NCI-H748 (cell line): ENCODE results near the gene TGFA.
"Not testable (repeated sequence)": the region's sequence is repeated elsewhere in the genome, so short reads cannot be mapped to it uniquely, and the experiment has no call there.

Experiments used
- DNase-seq: peaks from one replicate; lab custom pipeline; 2025; ENCODE audit not compliant: unreplicated experiment; lab: John Stamatoyannopoulos, UW

TGFA gene

GRCh38 chr2:70467237-70467636 is 86.4 kb downstream of the TGFA start:
- no peak for DNase-seq

DNA sequence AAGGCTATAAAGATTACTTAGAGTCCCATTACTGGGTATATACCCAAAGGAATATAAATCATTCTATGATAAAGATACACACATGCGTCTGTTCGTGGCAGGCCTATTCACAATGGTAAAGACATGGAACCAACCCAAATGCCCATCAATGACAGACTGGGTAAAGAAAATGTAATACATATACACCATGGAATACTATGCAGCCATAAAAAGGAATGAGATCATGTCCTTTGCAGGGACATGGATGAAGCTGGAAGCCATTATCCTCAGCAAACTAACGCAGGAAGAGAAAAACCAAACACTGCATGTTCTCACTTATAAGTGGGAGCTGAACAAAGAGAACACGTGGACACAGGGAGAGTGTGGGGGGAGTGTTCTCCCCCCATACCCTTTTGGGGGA is 87.0 kb downstream of the TGFA start:
- not testable (repeated sequence) for DNase-seq

GRCh38 chr2:70463997-70464396 is 89.6 kb downstream of the TGFA start:
- DNase-seq, result no peak

DNA sequence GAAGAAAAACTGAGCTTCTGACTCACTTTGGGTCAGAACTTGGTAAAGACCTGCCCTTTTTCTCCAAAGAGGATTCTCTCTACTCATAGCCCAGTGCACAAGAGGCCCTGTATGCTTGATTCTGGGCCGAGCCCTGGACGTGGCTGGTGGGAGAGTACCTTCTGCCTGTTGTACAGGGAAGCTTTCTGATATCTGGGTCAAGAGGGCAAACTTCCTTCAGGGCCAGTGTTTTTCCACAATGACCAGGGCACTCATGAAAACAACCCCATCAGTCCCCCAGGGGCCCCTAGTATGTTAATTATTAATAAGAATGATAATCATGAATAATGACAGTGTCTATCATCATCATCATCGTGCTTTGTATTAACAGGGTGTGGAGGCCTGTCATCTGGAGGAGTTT is 90.0 kb downstream of the TGFA start:
- no peak for DNase-seq

GRCh38 chr2:70461981-70462876 is 91.4 kb downstream of the TGFA start:
- DNase-seq, result no peak

DNA sequence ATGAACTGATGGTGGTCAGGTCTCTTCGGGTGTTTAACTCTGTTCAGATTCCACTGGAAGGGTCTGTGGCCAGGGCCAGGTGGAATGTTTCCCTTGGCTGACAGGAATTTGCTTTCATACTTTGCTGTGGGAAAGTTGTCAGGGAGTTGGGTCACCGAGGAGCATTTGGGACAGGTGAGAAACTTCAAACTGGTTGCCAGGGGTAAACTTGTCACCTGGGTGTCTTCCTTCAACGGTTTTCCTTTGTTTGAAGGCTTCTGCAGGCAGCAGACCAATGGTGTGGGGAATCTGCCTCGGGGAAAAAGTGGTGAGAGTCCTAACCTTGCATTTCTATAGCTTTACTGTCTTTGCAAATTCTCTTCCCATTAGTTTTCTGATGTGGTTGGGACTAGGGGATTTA is 92.2 kb downstream of the TGFA start:
- no peak for DNase-seq

DNA sequence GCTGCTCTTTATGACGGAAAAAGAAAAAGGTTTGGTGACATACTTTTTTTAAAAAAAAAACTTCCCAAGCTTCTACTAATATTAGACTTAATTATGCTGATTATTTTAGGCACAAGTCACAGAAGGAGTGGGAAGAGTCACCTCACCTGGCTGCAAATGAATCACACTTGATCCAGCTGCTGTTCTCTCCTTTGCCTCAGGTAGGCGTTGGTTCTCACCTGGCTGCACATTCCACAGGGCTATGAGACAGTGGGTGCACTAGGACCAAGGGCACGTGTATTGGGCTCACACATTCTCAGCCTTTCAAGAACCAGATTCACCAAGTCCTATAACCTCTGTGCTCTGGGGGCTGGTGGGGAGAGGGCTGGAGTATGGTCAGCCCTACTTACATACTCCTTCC is 93.3 kb downstream of the TGFA start:
- no peak for DNase-seq

DNA sequence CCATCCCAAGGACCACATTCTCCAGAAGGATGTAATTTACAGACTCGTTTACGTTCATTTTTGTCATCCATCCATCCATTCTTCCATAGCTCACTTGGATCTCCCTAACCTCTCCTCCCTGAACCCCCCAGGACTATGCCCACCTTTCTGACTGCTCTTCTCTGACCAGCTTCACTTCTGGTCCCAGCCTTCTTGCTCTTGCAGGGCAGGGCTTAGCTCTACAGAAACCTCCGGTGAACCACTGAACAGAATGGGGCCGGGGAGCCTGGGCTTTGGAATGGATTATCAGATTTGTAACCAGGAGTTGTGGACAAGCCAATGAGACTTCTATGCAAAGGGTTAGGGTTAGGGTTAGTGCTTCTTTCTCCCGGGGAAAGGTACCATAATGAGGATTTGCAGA is 95.0 kb downstream of the TGFA start:
- no peak for DNase-seq

- no peak for DNase-seq
Measured at GRCh38 chr2:70456585-70457495, 96.8 kb downstream of the TGFA start.

GRCh38 chr2:70454936-70455544 is 98.6 kb downstream of the TGFA start:
- no peak for DNase-seq

DNA sequence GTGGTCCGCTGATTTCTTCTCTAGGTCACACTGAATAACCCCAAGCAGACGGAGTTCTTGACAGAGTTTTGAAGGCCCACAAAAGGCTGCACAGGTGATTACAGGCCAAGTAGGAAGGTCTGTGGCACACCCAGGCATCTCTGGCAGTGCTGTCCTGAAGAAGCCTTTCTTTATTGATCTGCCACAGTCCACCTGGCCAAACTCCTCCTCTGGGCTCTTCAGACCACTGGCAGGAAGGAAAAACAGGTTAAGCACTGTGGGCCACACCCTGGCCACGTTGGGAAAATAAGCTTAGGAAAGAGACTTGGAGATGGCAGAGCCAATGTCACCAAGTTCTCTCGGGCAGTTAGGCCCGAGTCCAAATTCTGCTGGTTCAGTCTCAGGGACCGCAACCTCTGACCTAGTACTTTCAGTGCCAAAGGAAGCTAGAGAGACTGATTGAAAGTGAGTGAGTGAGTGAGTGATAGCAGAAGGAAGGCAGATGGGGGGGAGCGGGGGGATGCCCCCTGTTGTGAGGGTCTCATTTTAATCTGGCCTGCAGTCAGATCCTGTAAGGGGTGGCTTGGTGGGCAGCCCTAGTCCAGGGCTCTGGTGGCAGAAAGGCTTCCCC is 102.9 kb downstream of the TGFA start:
- no peak for DNase-seq

- DNase-seq, result no peak
Measured at GRCh38 chr2:70448041-70448440, 105.6 kb downstream of the TGFA start.

GRCh38 chr2:70443726-70444125 is 109.9 kb downstream of the TGFA start:
- no peak for DNase-seq

DNA sequence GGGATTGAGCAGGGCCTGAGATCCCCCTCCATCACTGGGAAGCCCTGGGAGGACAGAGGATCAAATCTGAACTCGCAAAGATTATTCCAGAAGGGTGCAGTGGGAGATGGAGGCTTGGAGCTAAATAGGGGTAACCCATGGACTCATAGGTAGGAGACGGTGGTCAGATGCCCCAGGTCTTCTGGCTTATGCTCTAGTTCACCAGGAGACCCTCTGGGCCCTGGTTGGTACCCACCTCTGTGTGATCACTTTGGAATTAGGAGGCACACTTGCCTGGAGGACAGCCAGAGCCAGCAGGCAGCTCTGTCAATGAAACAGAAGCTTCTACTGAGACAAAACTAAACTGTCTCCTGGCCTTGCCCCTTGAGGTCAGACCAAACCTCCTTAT is 110.6 kb downstream of the TGFA start:
- no peak for DNase-seq

DNA sequence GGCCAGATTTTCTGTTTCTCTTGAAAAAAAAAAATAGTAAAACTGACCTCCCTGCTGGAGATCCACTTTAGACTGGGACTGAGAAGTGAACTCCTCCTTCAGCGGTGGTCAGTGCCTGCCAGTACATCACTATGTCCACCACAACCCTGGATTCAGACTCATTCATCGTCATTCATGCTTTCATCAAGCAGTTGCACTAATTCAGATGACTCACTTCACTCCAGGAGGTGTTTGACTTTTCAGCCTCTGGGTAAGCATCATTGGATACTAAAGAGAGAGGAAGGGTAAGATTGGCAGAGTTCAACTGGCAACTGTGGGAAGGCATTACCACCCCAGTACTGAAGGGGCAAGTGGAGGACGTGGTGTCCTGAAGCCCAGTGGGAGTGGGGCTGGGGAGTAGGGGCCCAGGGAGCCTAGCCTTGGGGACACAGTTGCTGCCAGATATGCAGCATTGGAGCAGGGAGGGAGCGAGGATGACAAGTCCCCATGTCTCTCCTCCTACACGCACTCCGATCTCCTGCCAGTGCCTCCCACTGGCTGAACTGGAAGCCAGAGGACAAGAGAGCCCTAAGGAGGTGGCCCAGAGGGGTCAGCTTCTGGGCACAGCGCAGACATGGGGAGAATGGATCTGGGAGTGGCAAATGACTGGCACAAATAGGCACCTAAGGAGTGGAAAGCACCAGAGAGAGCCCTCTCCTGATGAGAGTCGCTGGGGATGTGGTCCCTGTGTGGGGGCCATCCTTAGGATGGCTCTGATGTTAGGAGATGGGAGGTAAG is 111.1 kb downstream of the TGFA start:
- DNase-seq, result no peak

GRCh38 chr2:70440621-70441020 is 113.0 kb downstream of the TGFA start:
- no peak for DNase-seq

- DNase-seq, result no peak
Measured at GRCh38 chr2:70435138-70435537, 118.5 kb downstream of the TGFA start.

DNA sequence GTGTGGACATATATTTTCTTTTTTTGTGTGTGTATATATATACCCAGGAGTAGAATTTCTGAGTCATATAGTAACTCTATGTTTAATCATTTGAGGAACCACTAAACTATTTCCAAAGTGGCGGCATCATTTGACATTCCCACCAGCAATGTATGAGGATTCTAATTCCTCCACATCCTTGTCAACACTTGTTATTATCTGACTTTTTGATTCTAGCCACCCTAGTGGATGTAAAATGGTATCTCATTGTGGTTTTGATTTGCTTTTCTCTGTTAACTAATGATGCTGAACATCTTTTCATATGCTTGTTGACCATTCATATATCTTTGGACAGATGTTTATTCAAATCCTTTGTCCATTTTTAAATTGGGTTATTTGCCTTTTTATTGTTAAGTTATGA is 120.3 kb downstream of the TGFA start:
- no peak for DNase-seq

DNA sequence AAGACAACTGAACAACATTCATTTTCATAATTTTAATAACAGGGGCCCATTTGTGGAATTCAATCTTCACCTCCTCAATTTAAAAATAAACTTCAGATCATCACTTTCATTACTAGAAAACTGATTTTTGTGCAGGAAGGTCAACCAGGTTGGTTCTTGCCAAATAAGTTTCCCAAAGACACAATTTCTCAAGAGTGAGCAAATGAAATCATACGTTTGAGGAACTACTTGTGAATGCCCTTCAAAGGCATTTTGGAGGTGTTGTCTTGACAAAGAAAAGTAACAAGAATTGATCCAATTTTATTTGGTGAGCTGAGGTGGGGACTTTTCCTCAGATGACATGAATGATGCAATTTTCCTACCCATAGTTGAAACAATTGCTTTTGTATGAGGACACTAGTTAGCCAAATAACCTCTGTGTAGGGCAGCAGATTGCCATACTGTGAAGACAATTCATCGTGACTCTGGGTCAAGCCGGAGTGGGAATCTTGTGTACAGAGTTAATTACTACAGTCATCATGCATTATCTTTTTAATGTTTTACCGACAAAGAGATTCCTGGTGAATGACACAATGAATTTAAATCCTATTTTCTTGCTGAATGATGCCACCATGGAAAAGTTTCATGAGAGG is 121.8 kb downstream of the TGFA start:
- peak; percentile 34 for DNase-seq

- no peak for DNase-seq
Measured at GRCh38 chr2:70426341-70426740, 127.3 kb downstream of the TGFA start.
